Motor neuron (in vitro differentiated cells): ENCODE results near the gene PPP1R16B. TPM values are rescaled to one million over a fixed set of nuclear protein-coding genes. Genes with fewer than 3 reads are reported as not detected.
A peak's percentile ranks its signal among the peaks of the same experiment; 100 is the strongest.

Experiments
- ATAC-seq, 8 experiments: fragments of 200-7000 bp; cut with Tn5 transposase; replicated peaks in 6 of 8; 2 replicates each; pipeline ENCODE4 v1.8.0; 2021; ENCODE audit warnings: mild to moderate bottlenecking in 8 of 8, moderate library complexity in 8 of 8
- H3K27ac ChIP-seq, 2 donors: fragments of 250-450 bp; sonication (Bioruptor Pico); 2 replicates each; pipeline ENCODE4 v1.9.0; 2021; ENCODE audit warnings: antibody characterized with exemption in 2 of 2, mild to moderate bottlenecking in 2 of 2, moderate library complexity in 1 of 2
- H3K4me1 ChIP-seq, 2 donors: fragments of 250-450 bp; sonication (Bioruptor Pico); replicated peaks in 1 of 2; 2 replicates each; pipeline ENCODE4 v1.6.1; 2021; ENCODE audit warnings: antibody characterized with exemption in 2 of 2, mild to moderate bottlenecking in 2 of 2, moderate library complexity in 1 of 2
- H3K4me3 ChIP-seq, 5 donors: fragments of 250-450 bp; sonication (Bioruptor Pico); 2 replicates each; pipeline ENCODE4 v1.9.0; 2021; ENCODE audit warnings: antibody characterized with exemption in 5 of 5, mild to moderate bottlenecking in 5 of 5, moderate library complexity in 4 of 5
- WGBS, 10 experiments: fragments of 450-650 bp; shearing (Covaris generic); methylation state at CpG; one replicate each; pipeline ENCODE4 v1.0.0; 2022; 5-methylcytosine and 5-hydroxymethylcytosine counted together
- in situ Hi-C, 9 experiments: fragments of 400-800 bp; cut with MboI; loops; one replicate each; pipeline ENCODE4 v1.15.0; 2021; ENCODE audit warnings: low sequenced_read_pairs in 9 of 9, low pct_unique_long_range_greater_than_20kb in 2 of 9; ENCODE audit not compliant: unreplicated experiment in 9 of 9
- total RNA-seq, 8 experiments: library from RNA; unstranded; fragments of 300-600 nt; gene quantifications; 2 replicates each; pipeline versions ENCODE4 v1.2.3 to v1.2.4, GENCODE V29; 2022

Gene PPP1R16B
- total RNA-seq, 8 experiments from 2014 or later = 0.14 to 3.7 (median 2.6) TPM

DNA sequence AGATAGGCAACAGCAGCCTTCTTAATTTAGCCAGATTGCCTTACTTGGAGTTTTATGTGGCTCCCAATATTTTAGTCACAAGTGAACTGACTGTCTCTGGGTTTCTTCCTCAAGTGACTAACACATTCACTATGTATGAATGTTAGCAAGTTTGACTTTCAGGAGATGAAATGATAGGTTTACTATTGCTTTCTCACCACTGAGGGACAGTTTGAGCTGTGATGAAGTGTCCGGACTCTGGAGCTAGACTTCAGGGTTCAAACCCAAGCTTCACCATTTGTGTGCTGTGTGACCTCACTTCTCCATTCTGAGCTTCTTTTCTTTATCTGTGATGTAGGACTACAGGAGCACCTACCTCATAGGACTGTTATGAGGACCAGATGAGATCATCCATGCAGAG, 164.8 kb downstream of the PPP1R16B start:
- H3K27ac ChIP-seq = no peak overlapping the region
- ATAC-seq = peak in 2 of 8 experiments; percentile 10 to 45
- in situ Hi-C loops = no loop called here
- WGBS, 10 experiments = 0 to 100% (median 100%) methylated on average over 1 of the region's 1 CpG; no CpG with 5 or more reads in 4 of the 10 experiments
- H3K4me1 ChIP-seq = no peaks in the 10 kb centered on the region
- no peak overlapping the region for H3K4me3 ChIP-seq

Other genes with a start within 250 kb of the PPP1R16B start
- gene ADIG, start 224.5 kb upstream of the PPP1R16B start, total RNA-seq = not detected
- under 1 TPM in 2 of 8 experiments, not detected in 6; 0.21 to 0.95 TPM for gene ARHGAP40, start 203.9 kb upstream of the PPP1R16B start, total RNA-seq
- 1 to 10 TPM in 1 of 8 experiments, under 1 TPM in 6, not detected in 1; 0.14 to 2.4 (median 0.59) TPM for gene SLC32A1, start 81.2 kb upstream of the PPP1R16B start, total RNA-seq
- gene ACTR5, start 57.2 kb upstream of the PPP1R16B start, total RNA-seq = 1 to 10 TPM; 4.3 to 8.0 (median 5.3) TPM
- 10 to 100 TPM in 3 of 8 experiments, 1 to 10 TPM in 4, under 1 TPM in 1; 0.86 to 22.0 (median 3.3) TPM for gene FAM83D, start 120.7 kb downstream of the PPP1R16B start, total RNA-seq
- 10 to 100 TPM in 6 of 8 experiments, 1 to 10 TPM in 2; 6.9 to 16.6 (median 11.4) TPM for gene DHX35, start 156.6 kb downstream of the PPP1R16B start, total RNA-seq